Endothelial cell of umbilical vein (primary cell): Measurements from ENCODE around the gene ZFPM1. TPM values are rescaled to one million over a fixed set of nuclear protein-coding genes. Genes with fewer than 3 reads are reported as not detected.

ENCODE experiments used
- BruUV-seq: library from RNA; stranded (reverse); fragments of 400-500 nt; replicated peaks from 2 replicates; lab custom pipeline; 2021; lab: Mats Ljungman, UMichigan
- CTCF ChIA-PET: fragments of 300-600, 350-600 bp; sonication (Branson Sonifier 250); formaldehyde crosslinking; loops from one replicate; lab custom pipeline; 2021; ENCODE audit warnings: antibody characterized with exemption, inconsistent platforms; lab: Charles Lee
- POLR2A ChIA-PET: fragments of 300-600, 350-600 bp; sonication (Branson Sonifier 250); formaldehyde crosslinking; loops from one replicate; lab custom pipeline; 2021; ENCODE audit warnings: antibody characterized with exemption, inconsistent platforms; lab: Charles Lee
- DNase-seq: peaks from one replicate; pipeline ENCODE4 v3.0.0-alpha.2; 2011; ENCODE audit warnings: low read depth, low spot score
- FAIRE-seq: peaks from 2 replicates; lab custom pipeline; 2011; peaks lifted over from hg19 to GRCh38; lab: Jason Lieb, UNC
- H2AFZ ChIP-seq: 2 replicates; pipeline ENCODE4 v1.6.0; 2012; ENCODE audit warnings: low read depth, low read length, control low read depth, inconsistent platforms
- H3K27ac ChIP-seq: 2 replicates; pipeline ENCODE4 v1.5.1; 2011; ENCODE audit warnings: low read depth, mild to moderate bottlenecking, control low read depth, low read length, moderate library complexity; ENCODE audit not compliant: insufficient read depth
- H3K27me3 ChIP-seq, 2 experiments: 2 replicates each; pipeline versions ENCODE4 v1.6.0 to v1.6.1; 2011; ENCODE audit warnings: low read length in 2 of 2, mixed read lengths in 1 of 2; ENCODE audit not compliant: control insufficient read depth in 2 of 2, insufficient read depth in 2 of 2
- H3K36me3 ChIP-seq, 2 experiments: 2 replicates in 1 of 2; 3 replicates in 1 of 2; pipeline ENCODE4 v1.5.1; 2011; ENCODE audit warnings: low read length in 2 of 2, mild to moderate bottlenecking in 1 of 2, moderate library complexity in 1 of 2; ENCODE audit not compliant: control insufficient read depth in 2 of 2, insufficient read depth in 2 of 2; ENCODE audit errors: extremely low read depth in 1 of 2
- H3K4me1 ChIP-seq: 3 replicates; pipeline ENCODE4 v1.5.1; 2011; ENCODE audit warnings: mild to moderate bottlenecking, low read length; ENCODE audit not compliant: control insufficient read depth, insufficient read depth; ENCODE audit errors: extremely low read depth
- H3K4me2 ChIP-seq: 2 replicates; pipeline ENCODE4 v1.6.1; 2011; ENCODE audit warnings: low read length, control low read depth, mixed read lengths; ENCODE audit not compliant: insufficient read depth
- H3K4me3 ChIP-seq, 3 experiments: fragments of 200-600 bp in 1 of 3; sonication (generic), shearing (Covaris generic) in 1 of 3; replicated peaks in 1 of 3; 2 replicates each; pipeline ENCODE4 v1.5.1; 2011 to 2016; ENCODE audit warnings: control low read depth in 3 of 3, low read length in 3 of 3, mild to moderate bottlenecking in 2 of 3, inconsistent platforms in 1 of 3, low read depth in 1 of 3, moderate library complexity in 1 of 3; ENCODE audit not compliant: insufficient read depth in 1 of 3
- H3K79me2 ChIP-seq: 2 replicates; pipeline ENCODE4 v1.6.0; 2012; ENCODE audit warnings: low read length, inconsistent platforms; ENCODE audit not compliant: control insufficient read depth, insufficient read depth
- H3K9ac ChIP-seq: replicated peaks from 2 replicates; pipeline ENCODE3; 2011; ENCODE audit warnings: low read length, control low read depth; ENCODE audit not compliant: insufficient read depth; ENCODE audit errors: extremely low read depth
- H3K9me1 ChIP-seq: replicated peaks from 3 replicates; pipeline ENCODE4 v1.6.0; 2011; ENCODE audit warnings: mild to moderate bottlenecking, low read length; ENCODE audit not compliant: control insufficient read depth, insufficient read depth; ENCODE audit errors: extremely low read depth
- H3K9me3 ChIP-seq: replicated peaks from 2 replicates; pipeline ENCODE4 v1.5.1; 2012; ENCODE audit warnings: low read length, inconsistent platforms; ENCODE audit not compliant: control insufficient read depth, insufficient read depth
- H4K20me1 ChIP-seq: replicated peaks from 2 replicates; pipeline ENCODE3; 2011; ENCODE audit warnings: mild to moderate bottlenecking, low read length; ENCODE audit not compliant: control insufficient read depth, insufficient read depth; ENCODE audit errors: extremely low read depth
- CTCF ChIP-seq, 2 donors: IDR thresholded peaks; 1 replicate in 1 of 2; 2 replicates in 1 of 2; pipeline ENCODE4 v1.5.1; 2011; ENCODE audit warnings: low read length in 2 of 2, mild to moderate bottlenecking in 2 of 2, moderate library complexity in 2 of 2, control low read depth in 1 of 2, inconsistent platforms in 1 of 2, low read depth in 1 of 2; ENCODE audit not compliant: insufficient read depth in 1 of 2; ENCODE audit errors: extremely low read depth in 1 of 2
- EZH2 ChIP-seq: IDR thresholded peaks from 2 replicates; pipeline ENCODE4 v1.6.1; 2012; ENCODE audit warnings: borderline replicate concordance, low read depth, mild to moderate bottlenecking, moderate library complexity, low read length, inconsistent platforms; ENCODE audit not compliant: severe bottlenecking
- FOS ChIP-seq: IDR thresholded peaks from 2 replicates; pipeline ENCODE4 v1.6.1; 2011; ENCODE audit warnings: mild to moderate bottlenecking, low read length, moderate library complexity, borderline replicate concordance; ENCODE audit not compliant: insufficient read depth
- GATA2 ChIP-seq: IDR thresholded peaks from 2 replicates; pipeline ENCODE4 v1.7.0; 2011; ENCODE audit warnings: low read depth, mild to moderate bottlenecking, moderate library complexity, mixed read lengths, low read length; ENCODE audit not compliant: insufficient read length, insufficient read depth
- JUN ChIP-seq: IDR thresholded peaks from 2 replicates; pipeline ENCODE4 v1.6.1; 2011; ENCODE audit warnings: borderline replicate concordance, low read depth; ENCODE audit not compliant: insufficient read length, insufficient read depth
- MAX ChIP-seq: IDR thresholded peaks from 2 replicates; pipeline ENCODE4 v1.6.1; 2011; ENCODE audit not compliant: insufficient read depth, insufficient read length
- MYC ChIP-seq: IDR thresholded peaks from one replicate; pipeline ENCODE4 v1.6.1; 2011; ENCODE audit warnings: mild to moderate bottlenecking, low read depth, low read length
- POLR2A ChIP-seq: IDR thresholded peaks from 2 replicates; pipeline ENCODE4 v1.6.1; 2012; ENCODE audit warnings: low read depth, mild to moderate bottlenecking, control low read depth, low read length
- POLR2AphosphoS5 ChIP-seq: IDR thresholded peaks from 2 replicates; pipeline ENCODE4 v1.6.1; 2012; ENCODE audit warnings: low read depth, mild to moderate bottlenecking, control low read depth, low read length, moderate library complexity; ENCODE audit not compliant: insufficient read depth
- dilution Hi-C: fragments of 300-500 bp; cut with MboI; formaldehyde crosslinking; loops from one replicate; pipeline ENCODE4 v1.15.0; 2019; ENCODE audit warnings: low sequenced_read_pairs; ENCODE audit not compliant: extremely low pct_ligation_motif_present
- intact Hi-C: fragments of 100-400 bp; cut with micrococcal nuclease; formaldehyde crosslinking; loops from one replicate; pipeline ENCODE4 v1.10.0; 2022
- polyA plus RNA-seq, 4 experiments: library from polyadenylated mRNA; depleted of rRNA in 3 of 4; stranded (reverse) in 3 of 4; unstranded in 1 of 4; fragments of >200 nt; gene quantifications; 2 replicates each; pipeline versions ENCODE4 v1.2.1 to v1.2.3, GENCODE V29; 2011 to 2012; ENCODE audit warnings: missing spikeins in 1 of 4
- total RNA-seq: library from RNA; stranded (reverse); gene quantifications from 2 replicates; pipeline ENCODE4 v1.2.3, GENCODE V29; 2021

Gene ZFPM1
- total and polyA plus RNA-seq, 2 donors (not counting 3 experiments of a cell fraction or from before 2014, with no cell fraction given), result 0.37 to 7.5 TPM

- CTCF ChIA-PET, result interaction anchor here (1.0 to 1.9 kb wide), 5 partner anchors 63 to 88 kb away, joined by 3 to 18 read pairs (median 4); no protein-coding TSS in a partner anchor
Measured at GRCh38 chr16:88526906-88527185, 73.8 kb downstream of the ZFPM1 start.

More at GRCh38 chr16:88526906-88527185, 73.8 kb downstream of the ZFPM1 start:
- Histone ChIP-seq H3K27me3 (no peaks in the 10 kb centered on the region), H2AFZ (no peak overlapping the region), H3K9me1 (no peaks in the 10 kb centered on the region), H4K20me1 (no peaks in the 10 kb centered on the region), H3K4me1 (peaks cover 20% of the 10 kb centered on the region), H3K79me2 (no peaks in the 10 kb centered on the region), H3K9ac (no peak overlapping the region), H3K36me3 (no peaks in the 10 kb centered on the region), H3K4me3 (no peak overlapping the region), H3K27ac (no peak overlapping the region), H3K4me2 (no peak overlapping the region), H3K9me3 (no peaks in the 10 kb centered on the region)
- TF ChIP-seq MYC, result no peak
- no peak for TF ChIP-seq POLR2A
- TF ChIP-seq CTCF (IDR thresholded peaks at IDR 0.05; ENCODE audit: extremely low read depth in 1 of 2, insufficient read depth in 1 of 2, low read depth in 1 of 2, low read length in 2 of 2), result no peak
- TF ChIP-seq FOS, result no peak
- TF ChIP-seq EZH2, result no peak
- TF ChIP-seq JUN, result no peak
- TF ChIP-seq GATA2, result no peak
- TF ChIP-seq POLR2AphosphoS5, result no peak
- no peak for TF ChIP-seq MAX
- dilution Hi-C loops (no loop called here), intact Hi-C loops (loop anchor here (1.0 to 2.0 kb wide), 3 partner anchors 36 to 84 kb away; partner anchors contain the start of gene ZFPM1)
- DNase-seq (peak; percentile 16), FAIRE-seq (peak; percentile 48)
- BruUV-seq, result no TSS peak
- POLR2A ChIA-PET, result interaction anchor here (0.7 kb wide), 1 partner anchor 842 kb away, joined by 3 read pairs; no protein-coding TSS in a partner anchor
